HG03097 (cell line): ENCODE measurements around the gene GCK.

Experiments used
- ATAC-seq: cut with Tn5 transposase; IDR thresholded peaks from one replicate; pipeline ENCODE4 v1.9.1; 2021; ENCODE audit not compliant: unreplicated experiment, low FRiP score

Gene GCK

DNA sequence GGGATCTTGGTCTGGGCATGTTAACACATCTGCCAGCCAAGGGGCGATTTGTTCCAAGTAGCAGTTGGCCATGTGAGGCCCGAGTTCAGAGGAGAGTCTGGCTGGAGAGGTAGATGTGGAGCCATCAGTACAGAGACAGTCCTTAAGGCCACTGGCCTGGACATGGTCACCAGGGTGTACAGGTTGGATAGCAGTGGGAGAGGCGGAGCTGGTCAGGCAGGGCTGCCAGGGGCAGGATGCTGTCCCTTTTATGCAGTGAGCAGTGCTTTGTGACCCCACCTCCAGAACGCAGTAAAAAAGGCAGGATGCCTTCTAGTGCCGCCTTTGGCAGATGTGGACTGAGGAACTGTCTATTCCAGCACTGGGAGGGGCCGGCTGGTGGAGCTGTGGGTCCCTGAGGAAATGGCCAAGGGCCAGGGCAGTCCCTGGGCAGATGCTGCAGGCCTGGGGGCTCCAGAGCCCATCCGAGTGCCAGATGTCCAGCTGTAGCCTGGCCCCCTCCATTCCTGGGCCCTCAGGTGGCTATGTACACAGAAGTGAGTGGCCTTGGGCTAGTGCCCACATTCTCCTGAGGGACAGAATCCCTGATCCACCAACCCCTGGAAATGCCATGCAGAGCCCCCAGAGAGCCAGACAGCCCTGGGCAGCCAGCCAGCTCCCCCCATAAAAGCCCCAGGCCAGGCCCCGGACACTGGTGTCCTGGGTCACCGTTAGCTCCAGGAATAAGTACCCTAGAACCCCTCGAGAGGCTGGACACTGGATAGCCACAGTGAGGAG lies 31.0 kb downstream of the GCK start:
- no peak for ATAC-seq

DNA sequence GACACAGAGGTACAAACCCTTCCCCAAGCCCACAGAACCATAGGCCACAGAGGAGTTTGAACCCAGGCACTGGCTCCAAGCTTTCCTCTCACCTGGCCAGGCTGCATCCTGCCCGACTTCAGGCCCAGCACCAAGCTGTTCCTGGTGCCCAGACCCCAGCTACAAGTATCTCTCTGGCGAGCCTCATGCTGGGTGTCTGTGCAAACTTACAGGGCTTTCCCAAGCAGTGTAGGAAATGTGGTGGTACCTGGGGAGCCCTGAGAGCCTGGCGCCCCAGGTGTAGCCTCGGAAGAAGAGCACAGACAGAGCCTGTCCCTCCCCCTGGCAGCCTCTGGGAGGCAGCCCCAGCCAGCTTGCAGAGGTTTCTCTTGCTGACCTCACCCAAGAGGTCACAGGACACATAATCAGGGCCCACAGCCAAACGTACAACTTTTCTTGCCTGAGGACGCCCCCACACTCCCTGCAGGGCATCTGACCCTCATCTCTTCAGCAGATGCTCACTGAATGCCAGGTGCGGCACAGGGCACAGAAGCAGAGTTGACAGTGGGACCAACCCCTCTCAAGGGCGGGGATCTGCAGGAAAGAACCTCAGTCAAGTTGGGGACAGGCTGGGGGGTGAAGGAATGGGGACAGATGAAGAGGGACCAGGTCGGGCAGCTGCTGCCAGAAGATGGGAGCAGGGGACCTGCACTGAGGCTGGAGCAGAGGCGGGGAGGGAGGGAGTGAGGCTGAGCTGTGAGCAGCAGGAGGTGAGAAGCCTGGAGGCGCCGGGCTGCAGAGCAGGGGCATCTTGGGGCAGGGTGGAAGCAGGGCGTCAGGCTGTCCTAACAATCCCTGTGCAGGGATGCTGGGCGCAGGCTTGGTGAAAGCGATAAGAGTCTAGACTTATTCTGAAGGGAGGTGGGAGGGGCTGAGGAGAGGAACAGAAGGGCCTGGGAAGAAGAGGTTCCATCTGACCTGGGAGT lies 31.8 kb downstream of the GCK start:
- no peak for ATAC-seq

DNA sequence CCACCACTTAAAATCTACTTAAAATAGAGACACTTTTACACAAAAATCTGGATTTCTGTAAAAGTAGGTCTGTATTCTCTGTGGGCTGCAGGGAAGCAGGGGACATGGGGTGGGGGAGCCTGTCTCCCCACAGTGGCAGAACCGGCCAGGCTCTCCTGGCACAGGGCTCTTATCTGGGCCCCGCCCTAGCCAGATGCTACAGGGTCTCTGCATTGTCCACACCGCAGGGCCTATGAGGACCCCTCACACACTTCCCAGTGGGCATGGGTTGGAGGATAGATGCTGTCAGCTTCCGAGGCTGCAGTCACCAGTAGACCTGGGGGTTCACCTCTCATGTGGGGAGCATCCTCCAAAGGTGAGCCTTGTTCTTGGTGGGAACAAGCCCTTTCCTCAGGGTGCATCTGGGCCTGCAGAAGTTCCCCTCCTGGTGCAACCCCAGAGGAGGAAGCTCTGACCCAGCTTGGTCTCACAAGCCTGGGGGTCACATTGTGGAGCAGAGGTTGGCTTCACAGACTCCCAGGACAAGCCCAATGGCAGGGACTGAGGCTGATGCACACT lies 32.7 kb downstream of the GCK start:
- no peak for ATAC-seq

DNA sequence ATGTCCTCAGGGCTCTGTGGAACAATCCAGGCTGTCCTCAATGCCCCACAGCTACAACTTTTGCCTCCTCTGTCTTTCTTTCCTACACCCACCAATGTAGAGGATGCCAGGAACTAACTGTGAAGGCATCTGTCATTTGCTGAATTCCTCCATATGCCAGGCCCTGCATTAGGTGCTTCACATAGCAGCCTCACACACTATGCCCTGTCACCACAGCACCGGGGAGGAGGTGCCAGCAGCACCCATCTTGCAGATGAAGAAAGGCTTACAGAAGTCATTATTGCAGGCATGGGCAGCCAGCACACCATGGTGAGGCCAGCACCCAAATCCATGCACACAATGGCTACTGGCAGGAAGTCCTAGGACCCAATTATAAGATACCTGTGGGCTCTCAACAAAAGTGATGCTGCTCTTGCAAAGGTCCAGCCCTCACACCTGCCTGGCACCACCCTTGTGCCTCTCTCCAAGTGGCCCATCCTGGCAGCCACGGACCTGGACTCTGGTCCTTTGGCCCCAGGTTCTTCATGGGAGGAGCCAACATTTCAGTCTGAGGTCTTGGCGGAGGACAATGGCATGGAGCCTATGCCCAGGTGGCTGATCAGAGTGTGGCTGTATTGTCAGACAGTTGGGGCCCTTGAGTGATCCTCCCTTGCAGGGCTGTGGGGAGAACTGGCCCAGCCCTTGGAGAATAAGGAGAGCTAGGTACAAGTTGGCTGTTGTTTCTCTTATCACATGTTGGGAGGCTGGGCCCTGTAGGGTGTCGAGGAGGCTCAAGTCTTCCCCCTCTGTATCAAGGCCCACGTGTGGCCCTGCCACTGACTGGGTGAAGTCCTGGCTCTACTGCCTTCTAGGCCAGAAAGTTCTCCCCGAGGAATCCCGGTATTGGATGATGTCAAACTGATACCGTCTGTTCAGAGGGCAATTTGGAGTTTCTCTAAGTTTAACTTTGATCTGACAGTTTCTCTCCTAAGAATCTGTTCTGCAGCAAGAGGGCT lies 33.8 kb downstream of the GCK start:
- ATAC-seq, result no peak

DNA sequence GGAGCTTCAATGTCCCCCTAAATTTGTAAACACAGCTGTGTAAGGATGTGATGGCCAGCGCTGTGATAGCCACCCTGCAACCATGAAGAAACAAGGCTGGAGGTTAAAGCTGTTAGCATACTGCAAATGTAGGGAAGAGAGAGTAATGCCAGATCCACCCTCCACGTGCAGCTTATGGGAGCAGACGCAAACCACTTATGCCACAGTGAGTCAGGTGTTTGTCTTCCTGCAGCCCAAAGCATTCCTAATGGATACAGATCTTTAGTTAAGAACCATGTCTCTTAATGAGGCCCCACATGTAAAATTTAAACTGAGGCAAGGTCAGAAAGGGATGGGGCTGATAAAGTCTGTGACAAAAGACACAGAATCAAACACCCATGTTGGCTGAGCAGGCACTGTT lies 34.5 kb downstream of the GCK start:
- ATAC-seq, result no peak

DNA sequence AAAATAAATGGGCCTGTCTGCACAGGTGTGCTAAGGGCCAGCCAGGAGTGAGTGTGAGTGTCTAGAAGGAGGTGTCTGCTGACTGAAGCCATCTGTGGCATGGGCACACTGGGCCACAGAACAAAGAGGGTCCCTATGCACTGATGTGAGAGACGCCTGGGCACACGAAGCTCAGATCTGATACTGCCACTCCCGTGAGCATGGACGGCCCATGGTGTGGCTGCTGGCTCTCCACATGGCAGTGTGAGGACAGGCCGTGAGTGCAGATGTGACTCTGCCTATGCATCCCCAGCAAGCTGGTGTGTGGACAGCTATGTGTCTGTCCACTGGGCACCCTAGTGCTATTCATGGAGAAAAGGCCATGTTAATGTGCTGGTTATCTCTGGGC lies 35.3 kb downstream of the GCK start:
- no peak for ATAC-seq

DNA sequence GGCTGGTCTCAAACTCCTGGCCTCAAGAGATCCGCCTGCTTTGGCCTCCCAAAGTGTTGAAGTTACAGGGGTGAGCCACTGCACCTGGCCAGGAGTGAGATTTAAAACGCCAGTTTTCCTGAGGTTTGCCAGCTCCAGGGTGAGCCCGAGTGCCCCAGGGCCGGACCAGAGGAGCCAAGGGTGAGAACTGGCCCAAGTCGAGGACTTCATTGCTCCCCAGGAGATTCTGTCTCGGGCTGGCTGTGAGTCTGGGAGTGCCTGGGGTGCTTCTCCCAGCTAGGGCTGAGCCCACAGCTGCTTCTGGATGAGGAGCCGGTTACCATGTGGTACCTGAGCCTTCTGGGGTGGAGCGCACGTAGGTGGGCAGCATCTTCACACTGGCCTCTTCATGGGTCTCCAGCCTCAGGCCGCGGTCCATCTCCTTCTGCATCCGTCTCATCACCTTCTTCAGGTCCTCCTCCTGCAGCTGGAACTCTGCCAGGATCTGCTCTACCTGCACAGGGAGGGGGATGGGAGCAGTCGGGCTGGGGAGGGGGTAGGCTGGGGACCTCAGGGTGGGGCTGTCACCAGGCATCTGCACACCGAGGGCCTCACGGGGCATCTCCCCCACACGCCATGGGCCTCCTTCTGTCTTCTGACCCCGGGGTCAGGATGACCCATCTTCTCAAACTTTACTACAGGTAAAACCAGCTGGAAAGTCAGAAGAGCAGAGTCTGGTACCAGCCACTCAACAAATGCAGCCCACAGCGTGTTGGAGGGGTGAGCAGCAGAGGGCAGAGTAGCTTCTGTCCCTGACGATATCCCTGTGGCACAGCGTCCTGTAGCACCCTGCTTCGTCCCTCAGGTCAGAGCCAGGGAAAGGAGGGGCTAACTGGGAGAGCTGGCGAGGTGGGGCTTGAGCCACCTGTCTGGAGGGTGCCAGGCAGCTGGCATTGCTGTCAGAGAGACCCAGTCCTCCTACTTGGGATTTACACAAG lies 36.0 kb downstream of the GCK start:
- no peak for ATAC-seq

DNA sequence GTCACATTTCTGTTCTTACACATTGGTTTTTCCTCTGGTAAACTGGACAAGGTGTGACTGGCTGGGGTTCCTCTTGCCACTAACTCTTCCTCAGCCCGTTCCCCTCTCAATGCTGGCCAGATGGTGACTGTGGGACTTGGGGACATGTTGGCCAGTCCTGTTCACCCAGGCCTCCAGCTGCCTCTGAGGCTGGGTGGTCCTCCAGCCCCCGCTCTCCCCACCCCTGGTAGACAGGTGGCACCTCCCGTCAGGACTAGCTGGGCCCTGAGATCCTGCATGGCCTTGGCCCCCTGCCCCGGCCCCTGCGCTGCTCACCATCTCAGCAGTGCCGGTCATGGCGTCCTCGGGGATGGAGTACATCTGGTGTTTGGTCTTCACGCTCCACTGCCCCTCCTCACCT lies 37.3 kb downstream of the GCK start:
- ATAC-seq, result no peak

DNA sequence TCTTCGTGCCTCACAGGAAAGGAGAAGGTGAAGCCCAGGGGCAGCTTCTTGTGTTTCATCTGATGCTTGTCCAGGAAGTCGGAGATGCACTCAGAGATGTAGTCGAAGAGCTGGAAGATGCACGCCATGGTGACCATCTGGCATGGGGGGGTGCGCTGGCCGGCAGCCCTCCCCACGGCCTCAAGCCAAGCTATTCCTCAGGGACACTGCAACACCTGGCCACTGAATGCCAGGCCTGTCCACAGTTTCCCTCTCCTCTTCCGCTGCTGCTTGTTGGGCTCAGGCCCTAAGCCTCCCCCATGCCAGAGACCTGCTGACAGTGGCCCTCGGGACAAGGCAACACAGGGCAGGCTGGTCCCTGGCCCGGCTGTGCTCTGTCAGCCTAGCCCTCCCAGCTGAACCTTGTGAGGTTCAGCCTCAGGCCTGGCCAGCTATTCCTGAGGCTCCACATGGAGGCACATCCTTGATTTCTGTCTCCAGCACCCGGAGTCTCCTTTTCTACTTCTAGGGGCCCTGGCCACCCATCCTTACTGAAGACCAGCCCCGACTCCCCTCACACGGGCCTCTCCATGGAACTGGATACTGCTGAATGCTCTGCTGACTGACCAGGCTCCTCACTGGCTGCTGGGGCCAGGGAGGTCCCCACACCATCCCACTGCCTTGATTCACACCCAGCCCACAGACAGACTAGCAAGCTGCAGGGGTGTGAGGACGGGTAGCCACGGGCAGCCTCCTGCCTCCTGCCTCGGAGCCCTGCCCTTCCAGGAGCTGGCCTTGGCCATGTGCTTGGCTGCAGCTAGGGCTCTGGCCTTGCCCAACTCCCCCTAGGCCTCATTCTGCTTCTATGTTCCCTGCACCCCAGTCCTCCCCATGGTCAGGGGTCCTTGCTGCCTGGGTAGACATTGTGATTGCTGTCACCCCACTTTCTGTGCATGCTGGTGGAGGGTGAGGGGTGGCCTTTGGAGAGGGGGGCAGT lies 38.0 kb downstream of the GCK start:
- no peak for ATAC-seq

DNA sequence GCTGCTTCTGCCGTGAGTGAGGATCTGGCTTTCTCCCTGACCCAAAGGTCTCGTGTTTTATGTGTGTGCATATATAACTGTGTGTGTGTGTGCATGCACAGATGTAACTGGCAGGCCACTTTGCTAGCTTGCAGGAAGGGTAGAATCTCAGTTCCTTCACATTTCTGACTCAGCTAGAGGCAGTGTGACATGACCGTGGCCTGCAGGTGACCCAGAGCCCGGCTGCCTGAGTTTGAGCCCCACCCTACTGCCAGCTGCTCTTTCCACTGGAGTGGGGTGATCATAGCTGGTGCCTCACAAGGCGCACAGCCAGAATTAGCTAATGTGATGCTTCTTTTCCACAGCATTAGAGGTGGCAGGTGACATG lies 38.8 kb downstream of the GCK start:
- no peak for ATAC-seq

DNA sequence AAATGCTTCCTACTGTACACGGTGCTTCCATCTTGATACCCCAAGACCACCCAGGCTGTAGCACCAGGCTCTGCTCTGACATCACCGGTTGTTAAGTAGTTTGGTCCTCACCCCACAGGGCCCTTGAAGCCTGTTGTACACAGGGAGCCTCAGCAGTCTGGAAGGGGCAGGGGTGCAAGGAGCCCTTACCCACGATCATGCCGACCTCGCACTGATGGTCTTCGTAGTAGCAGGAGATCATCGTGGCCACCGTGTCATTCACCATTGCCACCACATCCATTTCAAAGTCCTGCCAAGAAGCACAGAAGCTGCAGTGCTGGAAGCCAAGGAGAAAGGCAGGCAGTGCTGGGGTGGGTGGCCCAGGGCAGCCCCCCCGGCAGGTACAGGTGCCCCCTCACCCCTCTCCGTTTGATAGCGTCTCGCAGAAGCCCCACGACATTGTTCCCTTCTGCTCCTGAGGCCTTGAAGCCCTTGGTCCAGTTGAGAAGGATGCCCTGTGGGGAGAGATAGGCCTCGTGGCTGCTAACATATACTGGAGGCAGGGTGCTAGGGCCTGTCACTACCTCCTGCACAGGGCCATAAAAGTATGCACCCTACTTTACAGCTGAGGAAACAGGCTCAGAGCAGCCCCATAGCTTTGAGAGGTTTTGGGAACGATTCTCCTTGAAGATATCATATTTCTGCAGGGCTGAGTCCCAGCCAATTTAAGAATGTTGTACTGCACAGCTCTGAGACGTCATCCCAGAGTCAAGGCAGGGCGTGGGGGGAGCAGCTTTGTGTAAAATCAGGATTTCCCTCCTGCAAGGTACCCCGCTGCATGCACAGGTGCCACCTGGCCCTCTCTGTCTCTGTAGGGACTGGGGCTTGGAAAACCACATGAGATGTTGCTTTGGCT lies 39.4 kb downstream of the GCK start:
- ATAC-seq, result no peak

DNA sequence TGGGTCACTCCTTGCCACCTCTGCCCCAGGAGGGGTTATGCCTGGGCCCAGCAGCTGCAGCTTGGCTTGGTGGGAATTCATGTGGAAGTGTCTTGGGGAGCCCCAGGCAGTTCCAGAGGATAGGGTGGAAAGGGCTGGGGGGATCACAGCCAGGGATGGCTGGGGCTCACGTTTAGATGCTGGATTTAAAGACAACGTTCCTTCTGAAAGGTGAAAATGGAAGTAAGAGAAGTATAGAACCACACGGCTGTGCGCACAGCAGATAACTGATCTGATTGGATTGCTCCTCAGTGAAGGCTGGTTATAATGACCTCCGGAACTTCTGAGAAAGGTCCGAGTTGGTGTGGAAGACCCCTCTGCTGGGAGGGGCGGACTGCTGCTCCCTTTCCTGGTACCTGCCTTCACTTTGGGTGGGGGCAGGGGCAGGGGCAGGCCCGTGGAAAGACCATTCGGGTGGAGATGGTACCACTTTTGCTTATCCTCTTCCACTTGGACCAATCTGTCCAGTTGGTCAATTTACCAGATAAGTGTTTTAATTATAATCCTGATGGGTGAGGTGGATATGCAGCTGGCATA lies 40.2 kb downstream of the GCK start:
- no peak for ATAC-seq

DNA sequence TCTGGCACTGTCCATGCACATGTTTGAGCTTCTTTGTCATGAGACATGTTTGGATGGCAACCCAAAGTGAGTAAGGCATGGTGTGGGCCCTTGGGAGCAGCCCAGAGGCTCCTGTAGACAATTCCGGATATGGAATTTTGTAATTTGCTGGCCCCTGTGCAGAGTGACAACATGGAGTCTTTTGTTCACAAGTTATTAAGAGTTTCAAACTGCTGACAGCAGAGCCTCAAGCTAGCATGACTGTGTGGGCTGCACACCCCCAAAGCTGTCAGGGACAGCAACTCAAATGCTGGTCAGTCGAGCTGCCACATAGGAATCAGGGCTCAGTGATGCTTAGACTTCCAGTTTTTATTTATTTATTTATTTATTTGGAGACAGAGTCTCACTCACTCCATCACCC lies 41.1 kb downstream of the GCK start:
- no peak for ATAC-seq

DNA sequence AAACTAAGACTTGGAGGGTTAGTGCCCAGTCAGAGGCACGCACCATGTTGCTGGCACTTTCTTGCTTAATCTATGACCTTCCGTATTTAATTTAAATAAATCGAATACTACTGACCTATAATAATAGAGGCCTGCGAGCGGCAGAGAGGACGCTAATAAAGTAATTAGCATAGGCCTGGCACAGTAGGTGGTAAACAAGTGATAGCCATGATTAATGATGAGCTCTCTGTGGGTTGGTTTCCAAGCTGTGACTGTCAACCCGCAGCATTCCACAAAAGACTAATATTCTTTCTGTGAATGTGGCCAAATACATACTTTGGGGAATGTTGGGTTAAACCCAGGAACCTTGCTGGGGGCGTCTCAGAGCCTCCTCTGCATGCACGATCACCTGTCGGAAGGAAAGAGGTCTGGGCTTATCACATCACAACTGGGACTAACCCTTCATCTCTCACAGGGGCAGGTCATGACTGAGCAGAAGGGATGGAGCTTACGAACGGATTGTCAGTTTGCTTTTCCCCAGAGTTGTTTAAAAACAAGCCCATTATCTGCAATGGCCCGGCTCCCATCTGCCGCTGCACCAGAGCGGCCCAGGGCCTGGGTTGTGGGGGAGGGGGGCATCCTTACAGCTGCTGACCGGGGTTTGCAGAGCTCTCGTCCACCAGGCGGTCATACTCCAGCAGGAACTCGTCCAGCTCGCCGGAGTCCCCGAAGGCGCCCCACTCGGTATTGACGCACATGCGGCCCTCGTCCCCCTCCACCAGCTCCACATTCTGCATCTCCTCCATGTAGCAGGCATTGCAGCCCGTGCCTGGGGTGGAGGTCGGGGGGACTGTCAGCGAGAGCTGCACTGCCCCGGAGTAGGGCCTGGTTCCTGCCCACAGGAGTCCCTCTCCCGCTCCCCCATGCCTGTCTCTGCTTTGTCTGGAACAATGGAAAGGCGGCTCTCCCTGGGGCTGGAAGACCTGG lies 41.9 kb downstream of the GCK start:
- no peak for ATAC-seq
